Kidney tubule cell (primary cell): ENCODE measurements around the gene MMP13.
"Not testable (repeated sequence)": the region's sequence is repeated elsewhere in the genome, so short reads cannot be mapped to it uniquely, and the experiment has no call there.

ENCODE experiments used
- DNase-seq: peaks from one replicate; pipeline ENCODE4 v3.0.0-alpha.2; 2018; ENCODE audit warnings: low spot score

Gene MMP13

GRCh38 chr11:102935514-102935913 is 20.0 kb downstream of the MMP13 start:
- DNase-seq, result no peak

- DNase-seq, result no peak
Measured at GRCh38 chr11:102934735-102935134, 20.8 kb downstream of the MMP13 start.

GRCh38 chr11:102933627-102934026 is 21.9 kb downstream of the MMP13 start:
- DNase-seq, result no peak

GRCh38 chr11:102932678-102933077 is 22.9 kb downstream of the MMP13 start:
- no peak for DNase-seq

- DNase-seq, result no peak
Measured at GRCh38 chr11:102930451-102930850, 25.1 kb downstream of the MMP13 start.

GRCh38 chr11:102929972-102930371 is 25.6 kb downstream of the MMP13 start:
- peak; percentile 94 for DNase-seq

- DNase-seq, result no peak
Measured at GRCh38 chr11:102929166-102929565, 26.4 kb downstream of the MMP13 start.

GRCh38 chr11:102928247-102928646 is 27.3 kb downstream of the MMP13 start:
- DNase-seq, result no peak

GRCh38 chr11:102927624-102927990 is 27.9 kb downstream of the MMP13 start:
- DNase-seq, result no peak

- no peak for DNase-seq
Measured at GRCh38 chr11:102926961-102927623, 28.4 kb downstream of the MMP13 start.

GRCh38 chr11:102926517-102926916 is 29.0 kb downstream of the MMP13 start:
- DNase-seq, result peak; percentile 22

- no peak for DNase-seq
Measured at GRCh38 chr11:102925988-102926387, 29.5 kb downstream of the MMP13 start.

GRCh38 chr11:102924851-102925380 is 30.6 kb downstream of the MMP13 start:
- DNase-seq, result peak; percentile 66

- no peak for DNase-seq
Measured at GRCh38 chr11:102921587-102922220, 33.8 kb downstream of the MMP13 start.

GRCh38 chr11:102920118-102920684 is 35.3 kb downstream of the MMP13 start:
- no peak for DNase-seq

GRCh38 chr11:102915044-102915375 is 40.5 kb downstream of the MMP13 start:
- DNase-seq, result no peak

- peak; percentile 53 for DNase-seq
Measured at GRCh38 chr11:102914238-102915043, 41.1 kb downstream of the MMP13 start.

- peak; percentile 22 for DNase-seq
Measured at GRCh38 chr11:102912482-102912830, 43.1 kb downstream of the MMP13 start.

GRCh38 chr11:102911758-102912481 is 43.6 kb downstream of the MMP13 start:
- no peak for DNase-seq

- DNase-seq, result not testable (repeated sequence)
Measured at GRCh38 chr11:102905848-102906247, 49.7 kb downstream of the MMP13 start.

GRCh38 chr11:102903895-102904294 is 51.6 kb downstream of the MMP13 start:
- not testable (repeated sequence) for DNase-seq

GRCh38 chr11:102900346-102900745 is 55.2 kb downstream of the MMP13 start:
- DNase-seq, result no peak
